Stomach smooth muscle (tissue), 2 donors: Measurements from ENCODE around the gene ZNF471.
A peak's percentile ranks its signal among the peaks of the same experiment; 100 is the strongest.

Experiments
- H3K27ac ChIP-seq: one replicate; pipeline ENCODE4 v1.7.0; 2013; ENCODE audit warnings: mild to moderate bottlenecking, low read length, inconsistent platforms
- H3K27me3 ChIP-seq, 2 donors: one replicate each; pipeline ENCODE4 v1.7.0; 2013; ENCODE audit warnings: low read length in 2 of 2; ENCODE audit not compliant: insufficient read depth in 2 of 2, control insufficient read depth in 1 of 2
- H3K36me3 ChIP-seq, 2 donors: one replicate each; pipeline ENCODE4 v1.7.0; 2013; ENCODE audit warnings: low read length in 2 of 2; ENCODE audit not compliant: control insufficient read depth in 2 of 2, insufficient read depth in 2 of 2
- H3K4me1 ChIP-seq: one replicate; pipeline ENCODE4 v1.7.0; 2013; ENCODE audit warnings: low read length; ENCODE audit not compliant: control insufficient read depth, insufficient read depth
- H3K4me3 ChIP-seq, 2 donors: one replicate each; pipeline ENCODE4 v1.7.0; 2013; ENCODE audit warnings: low read length in 2 of 2
- H3K9ac ChIP-seq, 2 donors: one replicate each; pipeline ENCODE4 v1.7.0; 2013; ENCODE audit warnings: low read length in 2 of 2, mild to moderate bottlenecking in 1 of 2
- H3K9me3 ChIP-seq, 2 donors: one replicate each; pipeline ENCODE4 v1.7.0; 2013; ENCODE audit warnings: low read length in 2 of 2; ENCODE audit not compliant: control insufficient read depth in 2 of 2
- donor health status: healthy.
- donor health status: Pancreatic carcinoma.

ZNF471 gene

DNA sequence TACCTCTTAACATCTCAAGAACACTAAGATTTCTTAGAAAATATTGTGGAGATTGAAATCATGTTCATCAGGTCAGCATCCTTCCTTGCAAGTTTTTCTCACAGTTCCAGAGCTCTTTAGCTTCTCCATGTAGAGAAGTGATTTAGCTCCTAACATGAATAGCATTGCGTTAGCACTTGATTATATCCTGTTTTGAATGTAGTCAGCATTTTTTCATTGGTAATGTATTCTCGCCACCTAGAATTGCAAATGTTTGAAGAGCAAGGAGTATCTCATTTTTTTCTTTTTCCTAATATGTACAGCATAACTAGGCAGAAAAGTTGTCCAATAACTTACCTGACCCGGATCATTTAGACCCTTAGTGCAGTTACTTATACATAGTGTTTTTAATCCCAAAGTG lies 66.3 kb downstream of the ZNF471 start:
- H3K9me3 ChIP-seq = peaks cover 47 to 59% of the 10 kb centered on the region in 2 donors
- H3K9ac ChIP-seq = no peak overlapping the region
- no peaks in the 10 kb centered on the region for H3K27me3 ChIP-seq
- H3K4me1 ChIP-seq = no peaks in the 10 kb centered on the region
- H3K36me3 ChIP-seq = peaks cover 49 to 74% of the 10 kb centered on the region in 2 donors
- no peak overlapping the region for H3K27ac ChIP-seq
- peak overlapping the region in 1 of 2 donors; percentile 15 for H3K4me3 ChIP-seq

DNA sequence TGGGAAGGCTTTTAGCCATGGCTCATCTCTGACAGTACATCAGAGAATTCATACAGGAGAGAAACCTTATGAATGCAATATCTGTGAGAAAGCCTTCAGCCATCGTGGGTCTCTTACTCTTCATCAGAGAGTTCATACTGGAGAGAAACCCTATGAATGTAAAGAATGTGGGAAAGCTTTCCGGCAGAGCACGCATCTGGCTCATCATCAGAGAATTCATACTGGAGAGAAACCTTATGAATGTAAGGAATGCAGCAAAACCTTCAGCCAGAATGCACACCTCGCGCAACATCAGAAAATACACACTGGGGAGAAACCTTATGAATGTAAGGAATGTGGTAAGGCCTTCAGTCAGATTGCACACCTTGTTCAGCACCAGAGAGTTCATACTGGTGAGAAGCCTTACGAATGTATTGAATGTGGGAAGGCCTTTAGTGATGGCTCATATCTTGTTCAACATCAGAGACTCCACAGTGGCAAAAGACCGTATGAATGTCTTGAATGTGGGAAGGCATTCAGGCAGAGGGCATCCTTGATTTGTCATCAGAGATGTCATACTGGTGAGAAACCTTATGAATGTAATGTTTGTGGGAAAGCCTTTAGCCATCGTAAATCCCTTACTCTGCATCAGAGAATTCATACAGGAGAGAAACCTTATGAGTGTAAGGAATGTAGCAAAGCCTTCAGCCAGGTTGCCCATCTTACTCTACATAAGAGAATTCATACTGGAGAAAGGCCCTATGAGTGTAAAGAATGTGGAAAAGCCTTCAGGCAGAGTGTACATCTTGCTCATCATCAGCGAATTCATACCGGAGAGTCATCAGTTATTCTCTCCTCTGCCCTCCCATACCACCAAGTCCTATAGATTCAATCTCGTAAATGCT lies 70.3 kb downstream of the ZNF471 start:
- H3K36me3 ChIP-seq = peaks cover 29 to 52% of the 10 kb centered on the region in 2 donors
- H3K9me3 ChIP-seq = peaks cover 59 to 63% of the 10 kb centered on the region in 2 donors
- H3K27me3 ChIP-seq = no peaks in the 10 kb centered on the region
- no peak overlapping the region for H3K27ac ChIP-seq
- H3K4me3 ChIP-seq = peak overlapping the region in 1 of 2 donors; percentile 47
- H3K4me1 ChIP-seq = no peaks in the 10 kb centered on the region
- no peak overlapping the region for H3K9ac ChIP-seq
